Uterine smooth muscle cell (primary cell): ENCODE measurements around the gene GATC. TPM values are rescaled to one million over a fixed set of nuclear protein-coding genes. Genes with fewer than 3 reads are reported as not detected.

Experiments used
- total RNA-seq: library from RNA; depleted of rRNA; stranded (reverse); fragments of >200 nt; gene quantifications from 2 replicates; pipeline ENCODE4 v1.2.3, GENCODE V29; 2014

The GATC gene, protein sequence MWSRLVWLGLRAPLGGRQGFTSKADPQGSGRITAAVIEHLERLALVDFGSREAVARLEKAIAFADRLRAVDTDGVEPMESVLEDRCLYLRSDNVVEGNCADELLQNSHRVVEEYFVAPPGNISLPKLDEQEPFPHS
- total RNA-seq, result 20.5 and 24.0 TPM in 2 replicates

DNA sequence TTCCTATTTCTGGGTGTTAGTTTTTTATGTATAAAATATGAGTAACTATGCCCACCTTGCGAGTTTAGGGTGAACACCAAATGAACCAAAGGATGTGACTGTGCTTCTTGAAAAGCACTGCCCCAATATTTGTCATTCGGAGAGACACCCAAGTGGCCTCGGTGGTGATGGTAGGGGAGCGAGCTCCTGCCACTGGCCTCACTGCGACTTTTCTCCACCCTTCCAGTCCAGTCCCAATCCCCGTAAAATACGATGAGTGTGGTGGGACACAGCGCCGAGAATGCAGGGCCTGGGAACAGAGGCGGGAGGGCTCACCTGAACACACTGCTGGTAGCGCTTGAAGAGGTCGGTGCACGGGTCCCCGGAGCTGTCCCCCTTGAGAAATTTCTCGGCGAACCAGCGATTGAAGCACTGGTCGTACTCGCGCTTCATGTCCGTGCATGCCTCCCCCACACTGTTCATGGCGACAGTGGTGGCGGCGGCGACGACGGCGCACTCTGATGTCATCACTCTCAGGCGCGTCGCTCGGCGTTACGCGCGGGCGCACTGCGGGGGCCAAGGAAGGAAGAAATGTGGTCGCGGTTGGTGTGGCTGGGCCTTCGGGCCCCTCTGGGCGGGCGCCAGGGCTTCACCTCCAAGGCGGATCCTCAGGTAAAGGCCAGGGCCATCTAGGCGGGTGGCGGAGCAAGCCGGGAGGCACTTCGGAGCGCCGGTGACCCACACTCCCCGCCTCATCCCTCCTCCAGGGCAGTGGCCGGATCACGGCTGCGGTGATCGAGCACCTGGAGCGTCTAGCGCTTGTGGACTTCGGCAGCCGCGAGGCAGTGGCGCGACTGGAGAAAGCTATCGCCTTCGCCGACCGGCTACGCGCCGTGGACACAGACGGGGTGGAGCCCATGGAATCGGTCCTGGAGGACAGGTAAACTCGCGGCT, at the start of gene GATC, which contains the start of gene TRIAP1:
Gene GATC, plus strand, starts transcription at position 534 of the 933 bp plus-strand sequence. Its CDS starts 37 bp downstream, at position 571.
Gene TRIAP1, minus strand, starts transcription at position 474 of the 933 bp plus-strand sequence. Its CDS starts 12 bp downstream, at position 462.

DNA sequence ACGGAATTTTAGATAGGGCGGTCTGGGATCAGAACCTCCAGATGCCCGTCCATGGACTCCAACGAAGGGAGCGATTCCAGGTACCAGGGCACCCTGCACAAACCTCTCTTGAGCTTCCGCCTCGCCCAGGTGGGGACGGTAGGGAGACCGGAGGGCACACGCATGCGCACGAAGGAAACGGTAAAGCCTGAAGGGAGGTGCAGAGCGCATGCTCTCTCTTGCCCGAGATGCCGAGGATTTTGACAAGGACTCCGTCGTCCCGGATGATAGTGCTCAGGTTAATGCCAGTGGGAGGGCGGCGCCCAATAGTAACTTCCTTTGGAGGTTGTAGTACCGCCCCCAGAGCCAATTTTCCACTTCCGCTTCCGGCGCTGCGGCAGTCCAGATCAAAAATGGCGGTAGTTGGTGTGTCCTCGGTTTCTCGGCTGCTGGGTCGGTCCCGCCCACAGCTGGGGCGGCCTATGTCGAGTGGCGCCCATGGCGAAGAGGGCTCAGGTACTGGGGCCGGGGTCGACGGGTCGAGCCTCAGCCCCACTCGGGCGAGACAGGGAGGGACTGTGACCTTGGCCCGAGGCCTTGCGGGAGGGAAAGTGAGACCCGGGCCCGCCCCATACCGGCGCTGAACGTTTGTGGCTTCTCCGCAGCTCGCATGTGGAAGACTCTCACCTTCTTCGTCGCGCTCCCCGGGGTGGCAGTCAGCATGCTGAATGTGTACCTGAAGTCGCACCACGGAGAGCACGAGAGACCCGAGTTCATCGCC, 8.3 kb upstream of the GATC start, which contains the start of gene COX6A1:
Gene COX6A1, plus strand, starts transcription at position 379 of the 760 bp plus-strand sequence. Its CDS starts 14 bp downstream, at position 393.

DNA sequence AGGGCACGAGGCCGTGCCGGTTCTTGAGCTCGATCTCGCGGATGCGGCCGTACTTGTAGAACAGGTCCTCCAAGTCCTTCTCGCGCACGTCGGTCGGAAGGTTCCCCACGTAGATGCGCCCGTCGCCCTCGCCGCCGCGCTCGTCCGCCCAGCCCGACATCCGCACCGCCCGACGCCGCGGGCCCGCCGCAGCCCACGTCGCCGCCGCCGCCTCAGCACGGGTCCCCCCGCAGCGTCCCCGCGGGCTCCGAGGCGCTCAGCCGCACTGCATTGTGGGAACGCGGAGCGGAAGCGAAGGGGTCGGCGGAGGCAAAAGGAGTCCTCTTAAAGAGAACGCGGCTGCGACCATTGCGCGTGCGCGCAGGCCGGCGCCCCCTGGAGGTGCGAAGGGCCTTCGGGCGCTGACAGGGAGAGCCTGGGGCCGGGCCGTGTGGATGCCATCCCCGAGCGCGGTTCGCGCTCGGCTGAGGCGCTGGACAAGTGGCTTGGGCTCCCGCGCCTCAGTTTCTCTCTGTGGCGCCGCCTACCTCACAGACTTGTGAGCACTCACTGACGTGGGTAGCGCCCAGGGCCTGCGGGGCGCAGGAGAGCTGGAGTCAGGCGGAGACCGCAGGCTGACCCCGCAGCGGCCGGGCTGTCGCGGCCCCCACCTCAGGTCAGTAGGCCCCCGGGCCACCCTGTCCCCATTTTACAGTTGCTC, 23.4 kb downstream of the GATC start, which contains the start of gene SRSF9:
Gene SRSF9, minus strand, starts transcription at position 299 of the 700 bp plus-strand sequence. Its CDS starts 139 bp downstream, at position 160.

DNA sequence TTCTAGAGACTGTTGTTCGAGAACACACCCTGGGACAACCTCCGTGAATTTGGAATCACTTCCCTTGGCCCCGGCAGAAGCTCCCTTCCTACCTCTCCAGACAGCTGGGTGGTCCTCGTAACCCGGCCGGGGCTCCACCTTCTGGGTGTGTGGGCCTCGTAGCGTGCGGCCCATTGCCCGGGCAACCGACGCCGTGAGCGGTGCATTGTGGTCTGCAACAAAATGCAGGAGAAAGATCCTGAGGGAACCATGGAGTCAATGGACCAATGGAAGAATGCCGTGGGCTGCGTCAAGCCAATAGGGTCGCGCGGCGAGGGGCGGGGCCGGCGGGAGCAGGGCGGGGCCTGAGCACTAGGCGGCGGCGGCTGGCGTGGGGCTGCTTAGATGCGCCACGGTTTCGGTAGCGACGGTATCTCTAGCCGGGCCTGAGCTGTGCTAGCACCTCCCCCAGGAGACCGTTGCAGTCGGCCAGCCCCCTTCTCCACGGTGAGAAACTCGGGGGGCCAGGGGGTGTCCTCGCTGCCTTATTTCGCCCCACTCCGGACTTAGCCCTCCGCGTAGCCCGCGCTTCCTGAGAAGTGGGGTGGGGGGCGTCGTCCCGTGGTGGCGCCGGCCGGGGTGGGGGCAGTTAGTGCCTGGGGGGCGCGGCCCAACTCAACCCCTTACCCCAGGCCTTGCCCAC, 49.6 kb downstream of the GATC start, which contains the start of gene DYNLL1:
Gene DYNLL1, plus strand, starts transcription at position 383 of the 682 bp plus-strand sequence. CDS start 309 bp downstream, outside the sequence.

Other genes with a start within 250 kb of the GATC start
- gene RPLP0, start 245.3 kb upstream of the GATC start, total RNA-seq, result 3,461 and 4,144 TPM in 2 replicates
- gene PXN, start 180.7 kb upstream of the GATC start, total RNA-seq, result 35.5 and 74.6 TPM in 2 replicates
- under 0.01 and 1,000 TPM in 2 replicates for gene RNU4-2, start 154.5 kb upstream of the GATC start, total RNA-seq
- gene RNU4-1, start 153.2 kb upstream of the GATC start, total RNA-seq, result under 0.01 and 1,458 TPM in 2 replicates
- 0.66 and 2.4 TPM in 2 replicates for gene SIRT4, start 144.1 kb upstream of the GATC start, total RNA-seq
- gene PLA2G1B, start 118.7 kb upstream of the GATC start, total RNA-seq, result not detected in 2 replicates
- gene MSI1, start 77.3 kb upstream of the GATC start, total RNA-seq, result 0.11 TPM in 1 of 2 replicates, not detected in the other
- gene COX6A1, start 8.3 kb upstream of the GATC start, total RNA-seq, result 464 and 504 TPM in 2 replicates
- 20.4 and 21.9 TPM in 2 replicates for gene TRIAP1, start 60 bp upstream of the GATC start, total RNA-seq
- 207 and 311 TPM in 2 replicates for gene SRSF9, start 23.3 kb downstream of the GATC start, total RNA-seq
- gene DYNLL1, start 49.7 kb downstream of the GATC start, total RNA-seq, result 258 and 322 TPM in 2 replicates
- 28.9 and 34.3 TPM in 2 replicates for gene COQ5, start 82.7 kb downstream of the GATC start, total RNA-seq
- 133 and 137 TPM in 2 replicates for gene RNF10, start 87.9 kb downstream of the GATC start, total RNA-seq
- 41.0 and 63.3 TPM in 2 replicates for gene POP5, start 135.0 kb downstream of the GATC start, total RNA-seq
- gene CABP1, start 194.2 kb downstream of the GATC start, total RNA-seq, result 0.44 and 1.1 TPM in 2 replicates
- 145 and 187 TPM in 2 replicates for gene MLEC, start 240.7 kb downstream of the GATC start, total RNA-seq